Measurements from ENCODE around the gene PTPRU.

DNA sequence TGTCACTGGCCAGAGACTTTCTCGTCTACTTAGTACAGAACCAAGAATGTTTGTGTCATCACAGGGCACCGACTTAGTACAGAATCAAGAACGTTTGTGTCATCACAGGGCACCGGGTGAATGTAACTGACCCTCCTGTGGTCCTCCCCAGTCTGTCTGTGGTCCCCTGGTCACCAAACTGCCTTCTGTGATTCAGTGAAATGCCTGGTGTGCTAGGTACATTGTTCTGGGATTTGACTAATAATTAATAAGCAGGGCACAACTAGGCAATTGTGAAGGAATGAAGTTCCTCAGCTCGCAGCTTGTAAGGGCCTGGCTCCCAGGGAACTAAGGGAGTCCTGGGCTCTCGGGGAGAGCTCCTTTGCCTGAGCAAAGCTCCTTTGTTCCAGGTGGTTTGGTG, 12.8 kb upstream of the PTPRU start:
- no peak for TF ChIP-seq POLR2AphosphoS5 (IDR thresholded peaks at IDR 0.05; ENCODE audit: borderline replicate concordance, low read depth, low read length)
- TF ChIP-seq EZH2 (IDR thresholded peaks at IDR 0.05) = no peak

Measured in SK-N-MC (cell line).